ENCODE measurements around the gene BAK1. TPM values are rescaled to one million over a fixed set of nuclear protein-coding genes. Genes with fewer than 3 reads are reported as not detected.
"Not testable (repeated sequence)": the region's sequence is repeated elsewhere in the genome, so short reads cannot be mapped to it uniquely, and the experiment has no call there.

Gene BAK1
- total RNA-seq, 2 donors from 2014 or later, result 13.8 to 14.0 TPM

DNA sequence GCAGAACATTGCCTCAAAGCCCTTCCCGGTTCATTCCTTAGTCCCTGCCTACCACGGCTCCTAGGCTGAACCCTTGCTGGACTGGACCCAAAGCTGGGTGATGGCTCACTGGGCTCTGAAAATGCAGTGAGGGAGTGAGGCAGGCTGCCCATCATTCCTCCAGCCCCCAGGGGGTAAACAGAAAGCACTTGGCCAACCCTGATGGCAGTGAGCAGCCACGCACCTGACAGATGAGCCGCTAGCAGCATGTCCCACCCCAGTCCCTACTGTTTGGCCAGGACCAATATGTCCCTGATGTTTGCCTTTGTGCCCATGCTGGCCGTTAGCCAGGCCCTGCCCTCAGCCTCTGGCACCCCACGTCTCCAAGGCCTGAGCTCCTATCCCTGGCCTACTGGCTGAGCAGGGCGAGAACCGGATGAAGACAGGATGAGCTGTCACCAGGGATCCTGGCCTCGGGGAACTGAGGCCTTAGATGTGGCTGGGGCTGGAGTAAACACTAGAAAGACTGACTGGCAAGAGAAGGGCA, 19.4 kb upstream of the BAK1 start:
- ATAC-seq (ENCODE audit: insufficient number of reproducible peaks, low FRiP score, low read depth) (no peak), DNase-seq (ENCODE audit: low spot score) (no peak)
- Histone ChIP-seq H3K27me3 (replicated peaks; ENCODE audit: insufficient read depth) (no peaks in the 10 kb centered on the region), H3K36me3 (no peaks in the 10 kb centered on the region), H3K4me1 (ENCODE audit: control insufficient read depth in 1 of 2, low read depth in 2 of 2) (peaks cover 0 to 4% of the 10 kb centered on the region in 2 donors), H3K27ac (no peak overlapping the region), H3K4me3 (no peak overlapping the region), H3K9me3 (peaks cover 5% of the 10 kb centered on the region)
- TF ChIP-seq, protein P1, sequence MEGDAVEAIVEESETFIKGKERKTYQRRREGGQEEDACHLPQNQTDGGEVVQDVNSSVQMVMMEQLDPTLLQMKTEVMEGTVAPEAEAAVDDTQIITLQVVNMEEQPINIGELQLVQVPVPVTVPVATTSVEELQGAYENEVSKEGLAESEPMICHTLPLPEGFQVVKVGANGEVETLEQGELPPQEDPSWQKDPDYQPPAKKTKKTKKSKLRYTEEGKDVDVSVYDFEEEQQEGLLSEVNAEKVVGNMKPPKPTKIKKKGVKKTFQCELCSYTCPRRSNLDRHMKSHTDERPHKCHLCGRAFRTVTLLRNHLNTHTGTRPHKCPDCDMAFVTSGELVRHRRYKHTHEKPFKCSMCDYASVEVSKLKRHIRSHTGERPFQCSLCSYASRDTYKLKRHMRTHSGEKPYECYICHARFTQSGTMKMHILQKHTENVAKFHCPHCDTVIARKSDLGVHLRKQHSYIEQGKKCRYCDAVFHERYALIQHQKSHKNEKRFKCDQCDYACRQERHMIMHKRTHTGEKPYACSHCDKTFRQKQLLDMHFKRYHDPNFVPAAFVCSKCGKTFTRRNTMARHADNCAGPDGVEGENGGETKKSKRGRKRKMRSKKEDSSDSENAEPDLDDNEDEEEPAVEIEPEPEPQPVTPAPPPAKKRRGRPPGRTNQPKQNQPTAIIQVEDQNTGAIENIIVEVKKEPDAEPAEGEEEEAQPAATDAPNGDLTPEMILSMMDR (IDR thresholded peaks at IDR 0.05), result no peak

DNA sequence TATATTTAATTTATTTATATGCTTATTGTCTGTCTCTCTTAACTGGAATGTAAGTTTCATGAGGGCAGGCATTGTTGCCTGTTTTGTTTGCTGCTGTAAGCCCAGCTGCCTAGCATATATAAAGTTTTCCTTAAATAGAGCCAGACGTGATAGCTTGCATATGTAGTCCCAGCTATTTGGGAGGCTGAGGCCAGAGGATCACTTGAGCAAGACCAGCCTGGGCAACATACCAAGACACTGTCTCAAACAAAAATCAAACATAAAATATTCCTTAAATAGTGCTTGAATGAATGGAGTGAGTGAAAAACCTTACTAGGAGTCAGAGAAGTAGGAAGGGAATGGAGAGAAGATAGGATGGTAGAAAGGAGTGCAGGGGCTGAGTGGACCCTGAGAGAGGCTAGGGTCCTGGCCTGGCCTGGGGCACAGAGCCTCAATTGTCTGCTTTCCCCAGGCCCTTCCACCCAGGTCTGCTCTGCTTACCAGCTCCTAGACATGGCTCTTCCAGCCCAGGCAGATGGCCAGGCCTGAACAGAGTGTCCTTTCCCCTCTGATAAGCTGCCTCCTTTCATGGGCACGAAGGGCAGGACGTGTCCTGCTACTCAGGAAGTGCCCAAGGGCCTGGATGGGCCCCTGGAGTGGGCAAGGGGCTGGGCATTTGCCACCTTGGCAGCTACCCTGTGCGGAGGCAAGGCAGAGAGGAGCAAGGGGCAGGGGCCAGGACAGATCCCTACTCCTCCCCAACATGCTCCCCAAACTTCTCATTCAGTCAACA, 17.7 kb upstream of the BAK1 start:
- H3K4me1 ChIP-seq (ENCODE audit: control insufficient read depth in 1 of 2, low read depth in 2 of 2), result peaks cover 0 to 4% of the 10 kb centered on the region in 2 donors
- TF ChIP-seq, protein P1 (IDR thresholded peaks at IDR 0.05), result no peak
- no peak for ATAC-seq (ENCODE audit: insufficient number of reproducible peaks, low FRiP score, low read depth)
- H3K27me3 ChIP-seq (replicated peaks; ENCODE audit: insufficient read depth), result no peaks in the 10 kb centered on the region
- no peak for DNase-seq (ENCODE audit: low spot score)
- H3K36me3 ChIP-seq, result no peaks in the 10 kb centered on the region
- H3K9me3 ChIP-seq, result no peaks in the 10 kb centered on the region
- no peak overlapping the region for H3K27ac ChIP-seq
- H3K4me3 ChIP-seq, result no peak overlapping the region

DNA sequence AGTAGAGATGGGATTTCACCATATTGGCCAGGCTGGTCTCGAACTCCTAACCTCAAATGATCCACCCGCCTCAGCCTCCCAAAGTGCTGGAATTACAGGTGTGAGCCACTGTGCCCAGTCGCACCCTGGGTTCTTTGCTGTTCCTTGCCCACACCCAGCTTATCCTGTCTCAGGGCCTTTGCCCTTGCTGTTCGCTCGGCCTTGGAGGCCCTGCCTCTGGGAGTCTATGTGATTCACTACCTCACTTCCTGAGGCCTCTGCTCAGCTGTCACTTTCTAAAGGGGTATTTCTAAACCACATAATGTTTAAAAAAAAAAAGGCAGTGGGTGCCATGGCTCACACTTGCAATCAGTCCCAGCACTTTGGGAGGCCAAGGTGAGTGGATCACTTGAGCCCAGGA, 16.8 kb upstream of the BAK1 start:
- not testable (repeated sequence) for ATAC-seq (ENCODE audit: insufficient number of reproducible peaks, low FRiP score, low read depth); H3K4me3 ChIP-seq; H3K4me1 ChIP-seq (ENCODE audit: control insufficient read depth in 1 of 2, low read depth in 2 of 2); H3K36me3 ChIP-seq; H3K27me3 ChIP-seq (replicated peaks; ENCODE audit: insufficient read depth); H3K27ac ChIP-seq; DNase-seq (ENCODE audit: low spot score); H3K9me3 ChIP-seq

DNA sequence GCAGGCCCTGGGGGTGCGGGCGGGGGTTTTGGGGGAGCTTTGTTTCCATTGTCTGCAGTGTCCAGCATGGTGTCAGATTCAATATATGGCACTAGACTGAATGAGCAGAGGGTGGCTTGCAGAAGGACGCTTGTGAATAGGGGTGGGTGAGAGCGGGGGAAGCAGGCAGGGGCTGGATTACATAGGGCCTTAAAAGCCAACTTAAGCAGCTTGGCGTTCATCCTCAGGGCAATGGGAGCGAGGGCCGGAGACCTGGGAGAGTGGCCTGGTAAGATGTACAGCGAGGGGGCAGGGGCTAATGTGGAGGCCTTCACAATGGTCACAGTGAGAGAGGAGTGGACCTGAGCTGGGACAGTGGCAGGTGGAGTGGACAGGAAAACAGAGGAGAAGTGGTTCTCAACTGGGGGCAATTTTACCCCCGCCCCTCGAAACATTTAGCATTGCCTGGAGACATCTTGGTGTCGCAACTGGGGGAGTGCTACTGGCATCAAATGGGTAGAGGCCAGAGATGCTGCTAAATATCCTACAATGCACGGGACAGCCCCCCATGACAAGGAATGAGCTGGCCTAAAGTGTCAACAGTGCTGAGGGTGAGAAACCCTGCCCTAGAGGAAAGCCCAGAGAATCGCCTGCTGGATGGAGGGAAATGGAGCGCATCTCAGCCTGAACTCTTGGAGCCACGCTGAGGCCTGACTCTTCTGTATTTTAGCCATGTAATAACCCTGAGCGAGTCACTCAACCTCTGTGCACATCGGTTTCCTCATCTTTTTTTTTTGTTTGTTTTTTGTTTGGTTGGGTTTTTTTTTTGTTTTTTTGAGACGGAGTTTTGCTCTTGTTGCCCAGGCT, 15.1 kb upstream of the BAK1 start:
- Histone ChIP-seq H3K36me3 (no peaks in the 10 kb centered on the region), H3K4me3 (no peak overlapping the region), H3K9me3 (no peaks in the 10 kb centered on the region), H3K4me1 (ENCODE audit: control insufficient read depth in 1 of 2, low read depth in 2 of 2) (peaks cover 0 to 8% of the 10 kb centered on the region in 2 donors), H3K27me3 (replicated peaks; ENCODE audit: insufficient read depth) (no peaks in the 10 kb centered on the region), H3K27ac (no peak overlapping the region)
- DNase-seq (ENCODE audit: low spot score) (no peak), ATAC-seq (ENCODE audit: insufficient number of reproducible peaks, low FRiP score, low read depth) (no peak)
- TF ChIP-seq, protein P1 (IDR thresholded peaks at IDR 0.05), result no peak

DNA sequence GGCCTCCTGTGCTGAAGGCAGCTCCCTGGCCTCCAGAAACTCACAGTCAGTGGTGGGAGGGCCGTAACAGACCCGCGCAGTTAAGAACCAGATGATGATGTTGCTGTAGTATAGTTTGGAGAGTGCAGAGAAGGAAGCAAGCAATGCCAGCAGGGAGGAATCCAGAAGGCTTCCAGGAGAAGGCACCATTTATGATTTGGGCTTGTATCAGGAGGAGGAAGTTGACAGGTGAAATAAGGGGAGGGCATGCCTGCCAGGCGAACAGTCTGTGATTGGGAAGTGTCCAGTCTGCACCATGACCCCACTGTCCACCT, 13.3 kb upstream of the BAK1 start:
- Histone ChIP-seq H3K36me3 (no peaks in the 10 kb centered on the region), H3K4me3 (peak overlapping the region; percentile 54), H3K27me3 (replicated peaks; ENCODE audit: insufficient read depth) (no peaks in the 10 kb centered on the region), H3K9me3 (no peaks in the 10 kb centered on the region), H3K27ac (no peak overlapping the region), H3K4me1 (ENCODE audit: control insufficient read depth in 1 of 2, low read depth in 2 of 2) (peaks cover 0 to 10% of the 10 kb centered on the region in 2 donors)
- ATAC-seq (ENCODE audit: insufficient number of reproducible peaks, low FRiP score, low read depth) (no peak), DNase-seq (ENCODE audit: low spot score) (no peak)
- TF ChIP-seq, protein P1 (IDR thresholded peaks at IDR 0.05), result no peak

All from thoracic aorta (tissue), 2 donors.